GM18868 (cell line): ENCODE measurements around the gene TCF4.

Source experiments
- ATAC-seq: cut with Tn5 transposase; IDR thresholded peaks from one replicate; pipeline ENCODE4 v1.9.1; 2021; ENCODE audit warnings: mild to moderate bottlenecking, moderate library complexity; ENCODE audit not compliant: unreplicated experiment

Gene TCF4

DNA sequence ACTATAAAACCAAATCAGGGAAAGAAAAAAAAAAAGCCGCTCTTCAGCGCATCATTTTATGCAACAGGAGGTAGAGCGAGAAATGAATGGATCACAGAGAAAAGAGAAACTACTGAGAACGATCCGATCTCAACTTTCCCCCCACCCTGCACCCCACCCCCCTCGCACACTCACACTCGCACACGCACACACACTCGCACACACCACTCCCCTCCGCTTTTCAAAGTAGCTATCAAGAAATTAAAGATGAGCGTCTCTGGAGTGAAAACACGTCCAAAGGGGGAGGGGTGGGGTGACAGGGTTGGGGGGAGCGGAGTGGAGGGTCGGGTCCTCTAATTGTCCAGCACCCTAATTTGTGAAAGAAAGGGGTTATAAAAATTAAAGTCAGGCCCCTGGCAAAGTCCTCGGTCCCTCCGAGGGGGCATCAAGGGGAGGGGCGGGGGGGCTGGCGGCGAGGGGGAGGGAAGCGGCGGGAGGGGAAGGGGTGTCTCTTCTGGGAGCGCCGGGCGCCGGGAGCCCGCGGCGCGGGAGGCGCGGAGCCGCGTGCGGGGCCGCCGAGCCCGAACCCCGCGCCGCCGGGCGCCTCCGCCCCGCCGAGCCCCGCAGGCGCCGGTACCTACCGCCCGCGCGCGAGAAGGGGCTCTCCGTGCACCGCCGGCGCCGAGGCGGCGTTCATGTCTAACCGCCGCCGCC, 428 bp downstream of the TCF4 start:
- peak; percentile 23 for ATAC-seq

DNA sequence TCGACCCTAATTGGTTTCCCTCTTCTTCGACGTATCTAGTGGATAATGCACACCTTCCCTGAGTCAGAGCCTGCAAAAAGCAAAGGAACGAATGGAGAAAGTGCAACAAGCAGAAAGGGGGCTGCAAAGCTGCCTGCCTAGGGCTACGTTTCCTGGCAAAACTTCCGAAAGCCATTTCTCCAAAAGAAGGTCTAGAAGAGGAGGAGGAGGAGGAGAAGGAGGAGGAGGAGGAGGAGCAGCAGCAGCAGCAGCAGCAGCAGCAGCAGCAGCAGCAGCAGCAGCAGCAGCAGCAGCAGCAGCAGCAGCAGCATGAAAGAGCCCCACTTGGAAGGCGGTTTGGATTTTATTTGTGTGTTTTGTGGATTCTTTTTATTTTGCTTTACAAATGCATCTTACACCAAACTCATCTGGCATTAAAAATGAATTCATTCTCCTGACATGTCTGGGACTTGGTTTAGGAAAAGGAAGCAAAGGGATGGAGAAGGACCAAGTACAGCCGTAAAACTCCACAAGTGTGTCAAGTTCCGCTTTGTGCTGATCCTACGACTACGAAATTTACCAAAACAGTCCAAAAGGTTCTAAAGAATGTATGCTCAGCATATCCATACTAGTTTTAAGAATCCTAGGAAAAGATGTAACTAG, 2.0 kb downstream of the TCF4 start:
- ATAC-seq, result no peak

DNA sequence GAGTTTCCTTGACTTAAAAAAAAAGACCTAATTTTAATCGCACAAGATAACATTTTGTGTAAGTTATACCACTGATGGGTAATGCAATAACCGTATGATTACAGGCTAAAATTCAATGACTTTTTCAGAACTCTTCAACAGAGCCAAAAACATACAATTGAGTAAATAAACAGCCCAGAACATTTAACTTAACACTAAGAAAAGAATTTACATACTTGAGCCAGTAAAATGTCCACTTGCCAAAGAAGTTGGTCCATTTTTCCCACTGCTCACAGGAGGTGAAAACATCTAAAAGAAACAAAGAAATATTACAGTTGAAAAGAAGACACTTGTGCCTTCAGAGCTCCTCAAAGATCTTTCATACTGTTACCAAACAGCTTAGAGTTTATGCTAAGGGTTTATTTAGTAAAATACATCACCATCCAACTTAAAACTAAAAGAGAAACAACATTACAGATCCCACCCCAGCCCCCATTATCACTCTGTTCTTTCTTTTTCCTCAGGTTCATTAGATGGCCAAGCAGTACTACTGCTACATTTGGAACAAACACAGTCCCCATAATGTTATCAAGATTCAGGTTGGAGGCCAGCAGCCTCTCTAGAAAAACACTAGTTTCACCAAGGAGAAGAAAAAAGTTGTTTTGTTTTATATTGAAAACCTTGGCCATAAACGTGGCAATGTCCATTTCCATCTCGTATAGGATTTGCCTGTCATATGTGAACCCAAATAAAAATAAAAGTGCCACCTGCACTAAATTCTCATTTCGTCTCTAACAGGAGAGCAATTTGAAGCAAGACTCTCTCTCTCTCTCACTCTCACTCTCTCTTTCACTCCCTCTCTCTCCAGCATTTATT, 2.7 kb downstream of the TCF4 start:
- ATAC-seq, result no peak

DNA sequence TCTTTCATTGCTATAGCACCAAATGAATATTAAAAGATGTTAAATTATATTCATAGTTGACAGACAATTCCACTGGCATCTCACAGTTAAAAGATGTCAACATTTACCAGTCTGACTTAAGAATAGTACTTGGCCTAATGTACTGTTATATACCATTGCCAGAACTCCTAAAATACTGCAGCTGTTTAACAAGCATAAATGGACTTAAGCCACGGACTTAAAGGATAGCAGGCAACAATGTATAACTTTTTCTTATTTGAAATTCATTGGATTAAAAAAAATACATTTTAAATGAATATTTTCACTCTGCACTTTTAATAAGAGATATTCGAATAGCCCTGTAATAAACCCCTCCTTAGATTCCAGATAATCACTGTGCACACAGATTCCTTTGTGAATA, 3.8 kb downstream of the TCF4 start:
- no peak for ATAC-seq

DNA sequence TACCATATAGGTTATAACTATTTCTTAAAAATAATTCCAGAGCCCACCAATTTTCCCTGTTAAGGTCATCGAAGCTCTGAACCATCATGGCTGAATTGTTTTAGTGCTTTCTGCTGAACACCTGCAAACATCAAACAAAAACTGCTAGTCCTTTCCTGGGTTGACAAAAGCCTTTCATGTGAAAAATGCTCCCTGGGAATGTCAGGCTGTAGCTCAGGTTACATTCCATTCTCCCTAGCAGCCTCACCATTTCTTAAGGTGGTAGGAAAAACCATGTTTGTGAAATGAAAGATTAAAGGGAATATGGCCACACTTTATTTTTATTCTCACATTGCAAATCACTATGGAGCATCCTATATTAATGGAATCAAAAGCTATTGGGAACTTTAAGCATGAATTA, 5.7 kb downstream of the TCF4 start:
- ATAC-seq, result no peak

DNA sequence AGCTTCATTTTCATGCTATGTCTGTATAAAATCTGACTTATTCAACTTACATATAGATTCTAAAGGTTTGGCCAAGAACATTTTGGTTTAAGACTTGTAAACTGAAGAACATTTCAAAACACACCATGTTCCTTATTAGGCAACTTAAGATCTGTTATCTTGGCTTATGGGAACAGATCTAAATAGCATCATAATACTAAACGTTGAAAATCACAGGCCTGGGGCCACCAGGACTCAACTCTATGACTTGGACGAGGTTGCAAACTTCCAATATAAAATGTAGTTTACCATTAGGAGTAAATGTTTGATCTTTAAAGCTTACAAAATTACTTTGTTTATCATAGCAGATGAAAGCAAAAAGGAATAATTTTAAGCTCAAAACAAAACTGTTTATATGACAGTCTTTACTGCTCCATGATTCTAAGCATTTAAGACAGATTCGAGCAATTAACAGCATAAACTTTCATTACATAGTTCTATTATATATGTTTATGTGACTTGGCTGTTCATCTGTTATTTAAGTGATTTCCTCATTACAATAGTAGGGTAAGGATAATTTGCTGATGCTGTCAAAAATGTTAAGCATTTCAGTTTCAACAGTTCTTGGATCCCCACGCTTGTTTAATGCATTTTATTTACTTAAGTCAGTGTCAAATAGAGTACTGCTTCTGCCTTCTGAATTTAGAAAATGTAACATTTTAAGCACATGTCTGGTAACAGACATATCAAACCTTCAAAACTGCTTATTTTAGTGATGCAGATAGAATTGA, 8.3 kb downstream of the TCF4 start:
- no peak for ATAC-seq

DNA sequence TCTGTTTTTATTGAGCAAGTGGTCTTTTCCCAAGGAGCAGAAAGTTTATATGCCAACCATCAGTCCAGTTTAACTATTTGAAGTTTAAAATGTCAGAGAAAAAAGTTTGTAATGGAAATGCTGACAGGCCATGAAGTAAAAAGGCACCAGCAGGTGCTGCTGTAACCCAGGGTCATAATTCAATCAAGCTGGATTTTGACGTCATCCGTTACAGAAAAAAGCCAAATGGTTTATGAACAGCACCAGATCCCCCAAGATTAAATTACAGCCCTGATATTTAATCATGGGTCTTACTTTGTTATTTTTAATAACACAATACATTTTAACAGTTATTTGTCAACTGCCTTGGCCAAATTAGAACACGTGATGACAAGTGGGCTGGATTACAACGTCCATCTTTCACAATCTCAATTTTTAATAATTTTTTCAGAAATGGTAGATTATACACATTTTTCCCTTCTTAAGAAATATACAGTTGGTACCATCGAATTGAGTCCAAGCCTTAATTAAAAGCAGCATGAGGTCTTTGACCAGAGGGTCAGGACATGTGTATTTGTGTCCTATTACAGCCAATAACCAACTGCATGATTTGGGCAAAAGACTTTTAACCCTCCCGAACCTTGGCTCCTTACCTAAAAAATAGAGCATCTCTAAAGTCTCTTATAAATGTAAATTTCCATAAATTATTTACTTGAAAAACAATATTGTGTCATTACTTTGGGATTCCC, 10.0 kb downstream of the TCF4 start:
- ATAC-seq, result no peak

DNA sequence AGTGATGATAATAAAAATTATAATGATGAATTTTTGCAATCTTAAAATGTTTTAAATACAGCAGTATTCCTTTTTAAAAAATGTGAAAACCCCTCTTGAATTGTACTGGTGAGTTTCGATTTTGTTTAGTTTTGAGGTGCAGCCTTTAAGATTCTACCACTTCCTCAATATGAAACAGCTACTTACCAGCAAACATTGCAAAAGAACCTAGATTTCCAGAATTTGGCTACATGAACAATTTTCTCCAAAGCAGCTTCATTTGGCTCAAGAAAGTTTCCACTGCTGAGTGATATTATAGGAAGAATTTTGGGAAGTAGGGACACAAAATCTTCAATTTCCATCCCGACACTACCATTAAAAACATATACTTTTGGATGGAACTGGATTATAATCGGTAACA, 12.0 kb downstream of the TCF4 start:
- ATAC-seq, result no peak

DNA sequence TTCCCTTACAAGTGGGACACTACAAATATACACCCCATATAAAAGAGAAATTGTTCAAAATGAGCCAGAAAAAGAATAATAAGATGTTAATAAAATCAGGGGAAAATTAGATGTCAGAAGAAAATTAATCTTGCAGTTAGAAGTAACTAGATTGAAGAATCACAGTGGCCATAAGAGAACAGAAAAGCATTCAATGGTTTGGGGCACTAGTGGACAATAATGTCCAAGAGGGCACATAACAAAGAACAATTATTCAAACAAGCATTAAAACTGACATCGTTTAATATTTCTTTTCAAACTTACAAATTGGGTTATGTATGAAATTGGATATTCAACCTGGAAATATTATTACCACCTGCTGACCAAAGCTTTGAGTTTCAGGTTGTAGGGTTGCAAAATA, 12.9 kb downstream of the TCF4 start:
- no peak for ATAC-seq

DNA sequence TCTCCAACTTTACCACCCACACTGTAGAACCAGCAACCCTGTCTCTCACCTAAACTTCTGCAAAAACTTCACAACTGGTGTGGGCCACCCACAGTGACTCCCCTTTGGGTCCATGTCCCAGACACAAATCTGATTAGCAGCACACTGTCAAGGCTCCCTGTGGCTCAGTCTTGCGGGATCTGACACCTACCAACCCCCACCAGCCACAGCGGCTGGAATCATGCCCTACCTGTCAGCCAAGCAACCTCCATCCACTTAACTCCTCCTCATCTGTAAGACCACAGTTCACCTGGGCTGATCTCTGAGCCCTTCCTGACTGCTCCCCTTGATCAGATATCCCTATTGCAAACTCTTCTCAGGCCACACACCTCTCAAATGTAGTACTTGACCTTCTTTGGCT, 14.6 kb downstream of the TCF4 start:
- ATAC-seq, result no peak

DNA sequence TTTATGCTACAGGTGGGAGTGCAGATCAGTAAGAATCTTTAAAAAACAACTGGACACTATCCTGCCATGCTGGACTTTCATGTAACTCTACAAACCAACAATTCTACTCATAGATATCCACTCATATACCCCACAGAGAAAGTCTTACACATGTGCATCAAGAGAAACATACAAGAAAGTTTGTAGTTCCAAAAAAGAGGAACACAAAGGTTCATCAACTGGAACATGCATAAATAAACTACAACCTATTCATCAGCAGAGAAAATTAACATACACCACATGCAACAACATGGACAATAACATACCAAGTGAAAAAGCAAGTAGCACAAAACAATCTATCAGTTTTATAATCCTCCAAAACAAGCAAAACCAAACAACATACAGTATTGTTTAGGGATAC, 17.0 kb downstream of the TCF4 start:
- ATAC-seq, result no peak

DNA sequence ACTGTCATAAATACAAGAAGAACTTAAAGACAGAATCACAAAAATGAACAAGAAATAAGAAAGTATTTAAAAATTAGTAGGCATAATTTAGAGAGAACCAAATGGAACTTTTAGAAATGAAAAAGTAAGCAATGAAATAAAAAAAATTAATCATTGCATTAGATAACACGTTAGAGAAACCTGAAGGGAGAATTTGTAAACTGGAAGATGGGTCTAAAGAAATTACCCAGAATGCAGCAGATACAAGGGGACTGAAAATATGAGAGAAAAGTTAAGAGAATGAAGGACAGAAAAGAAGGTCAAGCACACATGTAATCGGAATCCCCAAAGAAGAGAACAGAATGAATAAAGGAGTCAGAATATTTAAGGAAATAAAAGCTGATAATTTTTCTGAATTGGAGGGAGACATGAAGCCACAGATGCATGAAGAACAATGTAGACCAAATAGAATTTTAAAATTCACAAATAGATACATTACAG, 21.5 kb downstream of the TCF4 start:
- no peak for ATAC-seq

DNA sequence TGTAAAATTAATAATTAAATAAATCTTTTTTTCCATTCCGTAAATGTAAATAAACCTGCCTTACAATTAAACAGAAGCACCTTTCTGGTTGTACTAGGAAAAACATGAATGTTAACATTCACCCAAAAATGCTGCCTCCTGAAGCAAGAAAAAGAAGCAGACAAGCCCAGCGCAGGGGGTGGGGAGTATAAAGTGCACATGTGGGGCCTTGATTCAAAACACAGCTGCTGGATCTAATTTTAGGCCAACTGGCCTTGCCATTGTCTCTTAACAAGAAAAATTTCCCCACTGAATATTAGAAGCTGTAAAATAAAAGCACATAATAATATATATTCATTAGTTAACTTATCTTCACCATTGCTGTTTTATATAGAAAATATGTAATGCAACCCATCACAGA, 28.3 kb downstream of the TCF4 start:
- ATAC-seq, result no peak

DNA sequence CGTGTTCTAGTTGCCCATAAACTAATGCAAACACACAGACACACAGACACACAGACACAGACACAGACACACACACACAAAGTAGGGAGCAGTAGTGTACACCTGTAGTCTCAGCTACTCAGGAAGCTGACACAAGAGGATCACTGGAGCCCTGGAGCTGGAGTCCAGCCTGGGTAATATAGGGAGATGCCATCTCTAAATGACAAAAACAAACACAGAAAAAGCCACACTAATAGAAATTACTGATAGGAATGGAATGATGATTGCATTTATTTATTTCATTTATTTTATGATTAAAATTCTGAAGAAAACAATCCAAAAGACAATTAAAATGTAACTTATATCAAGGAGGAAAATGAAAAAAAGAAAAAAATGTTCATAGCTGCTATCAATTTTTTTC, 30.8 kb downstream of the TCF4 start:
- no peak for ATAC-seq

DNA sequence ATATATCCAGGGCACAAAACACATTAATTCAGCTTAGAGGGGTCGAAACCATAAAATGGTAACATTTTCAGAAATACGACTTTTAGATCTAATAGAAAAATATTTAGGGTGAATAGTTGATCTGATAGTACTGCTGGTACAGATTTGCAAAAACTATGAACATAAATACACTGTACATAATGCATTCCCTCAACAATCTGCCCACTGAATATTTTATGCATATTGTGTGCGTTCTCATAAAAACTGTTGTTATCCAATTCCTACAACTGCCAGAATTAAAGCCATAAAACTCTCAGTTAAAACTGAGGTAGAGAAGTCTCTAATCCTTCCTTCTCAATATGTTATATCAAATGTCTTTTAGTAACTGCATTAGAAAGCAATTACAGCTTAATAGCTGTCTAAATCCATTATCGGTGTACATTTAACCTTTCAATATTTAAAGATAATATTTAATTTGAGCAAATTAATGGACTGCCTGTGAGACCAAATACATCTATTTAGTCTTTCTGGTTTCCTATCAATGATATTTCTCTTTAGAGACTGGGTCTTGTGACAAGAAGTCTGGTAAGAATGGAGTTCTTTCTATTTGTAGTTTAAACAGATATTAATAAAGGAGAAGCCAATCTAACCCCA, 32.5 kb downstream of the TCF4 start:
- no peak for ATAC-seq

DNA sequence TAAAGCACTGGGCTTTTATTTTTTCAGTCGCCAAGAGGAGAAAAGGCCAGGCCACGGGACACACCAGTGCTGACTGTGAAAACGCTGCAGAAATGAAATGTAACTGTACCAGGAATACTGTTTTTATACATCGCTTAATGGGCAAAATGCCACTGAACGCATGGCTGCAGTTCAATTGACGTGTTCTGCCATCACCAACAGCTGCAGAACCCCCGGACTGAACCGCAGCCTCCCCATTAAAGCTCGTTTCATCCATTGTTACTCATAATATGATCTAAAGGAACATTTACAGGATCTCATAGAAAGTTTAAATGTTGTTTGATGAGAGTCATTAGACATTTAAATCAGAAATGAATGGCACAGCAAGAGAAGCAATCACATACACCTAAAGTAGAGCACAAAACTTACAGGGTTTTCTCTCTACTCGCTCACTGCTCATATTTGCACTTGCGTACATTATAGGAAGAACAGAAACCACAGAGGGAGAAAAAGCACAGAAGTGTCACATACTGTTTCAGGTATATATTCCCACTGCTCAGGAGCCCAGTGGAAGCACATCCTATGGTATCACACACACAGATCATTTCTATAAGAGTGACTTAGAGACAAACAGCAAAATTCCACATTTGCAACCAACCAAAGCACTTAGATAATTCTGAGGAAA, 35.3 kb downstream of the TCF4 start:
- ATAC-seq, result no peak

DNA sequence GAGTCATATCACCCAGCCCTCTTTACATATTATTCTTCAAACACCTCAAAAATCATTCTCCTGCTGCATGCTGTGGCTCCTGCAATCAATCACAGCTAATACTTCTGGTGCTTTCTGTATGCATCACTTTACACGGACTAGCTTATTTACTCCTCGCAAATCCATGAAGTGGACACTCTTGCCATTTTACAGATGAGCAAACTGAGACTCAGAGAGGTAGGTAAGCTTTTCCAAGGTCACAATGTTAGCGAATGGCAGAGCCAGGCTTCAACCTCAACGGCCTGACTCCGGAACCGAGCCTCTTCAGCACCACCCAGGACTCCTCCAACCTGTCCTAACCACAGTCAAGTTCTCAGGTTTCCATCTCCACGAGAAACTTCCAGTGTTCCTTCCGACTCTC, 36.8 kb downstream of the TCF4 start:
- no peak for ATAC-seq

DNA sequence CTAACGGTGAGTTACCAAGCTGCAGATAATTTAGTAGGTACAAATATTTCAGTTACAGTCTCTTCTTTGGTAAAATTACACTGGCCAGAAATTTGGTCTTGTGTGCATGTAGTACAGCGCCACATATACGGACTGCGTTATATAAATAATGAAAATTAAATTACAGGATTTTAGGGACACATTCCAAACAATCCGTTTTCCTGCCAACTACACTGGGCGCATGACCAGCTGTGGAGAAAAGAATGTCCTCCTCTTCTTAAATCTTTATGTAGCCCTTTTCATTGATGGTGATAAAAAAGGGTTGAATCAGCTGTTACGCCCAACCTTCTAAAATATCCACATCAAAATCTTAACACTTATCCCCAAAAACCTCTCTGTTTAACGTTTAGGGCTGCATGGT, 37.5 kb downstream of the TCF4 start:
- no peak for ATAC-seq

DNA sequence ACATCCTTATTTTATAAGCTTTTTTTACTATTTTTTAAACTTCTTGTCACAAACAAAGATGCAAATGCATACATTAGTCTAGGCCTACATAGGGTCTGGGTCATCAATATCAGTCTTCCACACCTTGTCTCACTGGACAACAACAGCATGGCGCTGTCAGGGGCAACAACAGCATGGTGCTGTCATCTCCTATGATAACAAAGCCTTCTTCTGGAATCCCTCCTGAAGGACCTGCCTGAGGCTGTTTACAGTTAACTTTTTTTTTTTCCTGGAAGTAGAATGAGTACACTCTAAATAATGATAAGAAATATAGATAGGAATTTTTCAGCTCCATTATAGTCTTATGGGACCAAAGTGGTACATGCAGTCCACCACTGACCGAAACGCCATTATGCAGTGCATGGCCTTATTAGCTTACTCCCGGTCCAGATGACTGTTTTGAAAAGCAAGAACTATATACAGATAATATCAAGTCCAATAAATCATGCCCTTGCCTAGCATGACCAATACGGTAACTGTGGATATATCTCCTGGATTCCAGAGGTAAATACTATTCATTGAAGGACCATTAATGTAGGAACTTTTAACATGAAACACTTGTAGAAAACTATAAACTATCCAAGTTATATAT, 38.4 kb downstream of the TCF4 start:
- ATAC-seq, result no peak
